Pericardium fibroblast (primary cell): ENCODE results near the gene OR52E8. TPM values are rescaled to one million over a fixed set of nuclear protein-coding genes. Genes with fewer than 3 reads are reported as not detected.

Source experiments
- total RNA-seq: library from RNA; depleted of rRNA; stranded (reverse); fragments of >200 nt; gene quantifications from 2 replicates; pipeline ENCODE4 v1.2.3, GENCODE V29; 2015

OR52E8 gene
- total RNA-seq: not detected in 2 replicates

DNA sequence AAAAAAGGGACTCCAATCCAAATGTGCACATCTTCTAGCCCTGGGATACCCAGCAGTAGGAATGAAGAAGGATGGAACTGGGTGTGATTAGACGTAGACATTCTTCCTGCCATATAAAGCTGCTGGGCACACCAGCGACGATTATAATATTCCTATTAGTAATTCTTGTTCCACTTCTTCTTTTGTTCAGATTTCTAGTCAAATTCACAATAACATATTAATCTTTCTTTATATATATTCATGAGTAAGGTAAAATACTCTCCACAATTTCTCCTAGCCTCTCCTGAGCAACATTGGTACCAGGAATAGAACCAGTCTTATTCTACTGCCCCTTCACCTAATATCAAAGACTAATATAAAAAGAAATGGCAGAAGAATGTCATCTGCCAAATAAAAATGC is at the start of gene OR52E8:
TSS of gene OR52E8 (minus strand) at position 101 of the 400 bp plus-strand sequence. CDS start at position 101, 0 bp downstream.

DNA sequence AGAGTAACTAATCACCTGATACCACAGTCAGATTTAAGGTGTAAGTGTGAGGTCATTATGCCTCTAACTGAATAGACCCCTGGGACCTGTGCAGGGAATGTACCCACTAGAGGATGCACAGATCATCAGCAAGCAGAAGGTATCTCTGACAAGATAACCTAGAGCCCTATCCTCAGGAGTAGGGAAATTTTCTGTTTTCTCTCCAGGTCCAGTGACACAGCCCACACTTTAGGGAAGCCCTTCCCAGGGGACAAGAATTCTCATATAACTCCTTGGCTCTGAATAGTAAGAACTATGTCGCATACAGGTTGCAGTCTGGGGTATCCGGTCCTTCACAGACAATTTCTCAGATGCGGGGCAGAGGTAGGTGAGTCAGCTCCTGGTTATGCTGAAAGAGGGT is 35.4 kb upstream of the OR52E8 start, which contains the start of gene OR52E5:
TSS of gene OR52E5 (plus strand) at position 301 of the 400 bp plus-strand sequence. CDS start 7,569 bp downstream, outside the sequence.

DNA sequence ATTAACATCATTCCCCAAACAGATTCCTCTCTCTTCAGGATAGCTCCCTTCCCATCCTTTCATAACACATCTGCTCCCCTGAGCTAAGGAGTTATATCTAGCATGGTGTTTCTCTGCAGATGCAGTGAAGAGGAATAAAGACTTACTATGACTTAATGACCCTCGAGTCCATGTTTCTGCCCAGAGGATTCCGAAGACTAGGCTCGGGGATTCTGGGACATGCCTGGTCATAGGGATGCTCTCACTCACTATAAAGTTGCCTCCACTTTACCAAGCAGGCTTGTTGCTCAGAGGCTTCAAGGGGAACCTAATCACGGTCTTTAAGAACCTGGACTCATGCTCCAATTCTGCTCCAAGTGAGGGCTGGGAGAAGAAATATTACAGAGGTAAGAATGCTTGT is 22.8 kb upstream of the OR52E8 start, which contains the start of gene OR52E4:
TSS of gene OR52E4 (plus strand) at position 301 of the 400 bp plus-strand sequence. CDS start 3,664 bp downstream, outside the sequence.

DNA sequence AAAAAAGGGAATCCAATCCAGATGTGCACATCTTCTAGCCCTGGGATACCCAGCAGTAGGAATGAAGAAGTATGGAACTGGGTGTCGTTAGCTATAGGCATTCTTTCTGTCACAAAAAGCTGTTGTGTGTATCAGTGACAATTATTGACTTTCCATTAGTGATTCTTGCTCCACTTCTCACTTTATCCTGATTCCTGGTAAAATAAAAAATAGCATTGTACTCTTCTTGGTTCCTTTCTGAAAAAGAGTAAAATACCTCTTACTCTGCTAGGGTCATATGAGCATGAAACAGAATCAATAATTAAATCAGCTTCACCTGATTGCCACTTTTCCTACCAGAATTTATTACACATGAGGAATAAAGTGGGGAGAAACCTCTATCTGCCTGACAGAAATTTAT is 15.7 kb downstream of the OR52E8 start, which contains the start of gene OR52E6:
TSS of gene OR52E6 (minus strand) at position 101 of the 400 bp plus-strand sequence. CDS start at position 101, 0 bp downstream.

DNA sequence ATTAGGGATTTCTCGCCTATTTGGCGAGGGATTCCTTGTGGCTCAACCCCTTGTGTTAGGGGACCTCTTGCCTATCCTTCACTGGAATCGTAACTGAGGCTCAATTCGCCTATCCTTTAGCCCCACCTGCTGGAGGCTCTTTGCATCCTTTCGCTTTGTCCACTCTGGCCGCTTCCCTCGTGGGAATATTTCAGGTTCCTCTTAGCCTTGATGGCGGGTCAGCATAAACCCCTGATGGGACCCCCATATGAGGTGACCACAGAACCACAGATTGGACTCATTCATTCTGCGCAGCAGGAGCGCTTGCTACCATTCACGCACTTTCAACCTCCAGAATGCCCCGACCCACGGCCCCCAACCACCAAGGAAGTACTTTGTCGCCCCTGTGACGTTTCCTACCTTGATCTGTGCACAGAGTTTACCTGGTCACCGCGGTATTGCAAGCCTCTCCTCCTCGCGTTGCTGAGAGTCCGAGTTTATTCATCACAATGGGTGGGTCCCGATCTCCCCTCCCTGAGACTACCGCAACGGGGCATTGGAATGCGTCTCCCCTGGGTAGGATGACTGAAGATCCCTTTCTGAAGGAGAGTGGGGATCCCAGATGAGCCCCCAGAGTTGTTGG is 48.9 kb downstream of the OR52E8 start, which contains the start of gene OR52N2:
TSS of gene OR52N2 (plus strand) at position 425 of the 622 bp plus-strand sequence. CDS start 11,412 bp downstream, outside the sequence.

Other genes with a start within 250 kb of the OR52E8 start
- 4.6 and 10.2 TPM in 2 replicates for gene TRIM34, start 232.7 kb downstream of the OR52E8 start, total RNA-seq
- gene TRIM5, start 172.6 kb downstream of the OR52E8 start, total RNA-seq: 18.2 and 24.1 TPM in 2 replicates
- 15.5 and 48.8 TPM in 2 replicates for gene TRIM22, start 167.9 kb downstream of the OR52E8 start, total RNA-seq
- not detected in 2 replicates for gene OR56B1, start 121.2 kb downstream of the OR52E8 start, total RNA-seq
- not detected in 2 replicates for gene OR52N4, start 103.4 kb downstream of the OR52E8 start, total RNA-seq
- not detected in 2 replicates for gene OR52N5, start 74.3 kb downstream of the OR52E8 start, total RNA-seq
- gene OR52N1, start 66.4 kb downstream of the OR52E8 start, total RNA-seq: not detected in 2 replicates
- gene OR52N2, start 48.8 kb downstream of the OR52E8 start, total RNA-seq: not detected in 2 replicates
- not detected in 2 replicates for gene OR52E6, start 15.8 kb downstream of the OR52E8 start, total RNA-seq
- gene OR52E4, start 22.9 kb upstream of the OR52E8 start, total RNA-seq: not detected in 2 replicates
- not detected in 2 replicates for gene OR52E5, start 35.5 kb upstream of the OR52E8 start, total RNA-seq
- gene OR56A3, start 84.6 kb upstream of the OR52E8 start, total RNA-seq: not detected in 2 replicates
- not detected in 2 replicates for gene OR56A5, start 110.8 kb upstream of the OR52E8 start, total RNA-seq
- not detected in 2 replicates for gene OR52L1, start 129.3 kb upstream of the OR52E8 start, total RNA-seq
- not detected in 2 replicates for gene OR56A4, start 149.3 kb upstream of the OR52E8 start, total RNA-seq
- not detected in 2 replicates for gene OR56A1, start 173.1 kb upstream of the OR52E8 start, total RNA-seq
- not detected in 2 replicates for gene OR56B4, start 250.0 kb upstream of the OR52E8 start, total RNA-seq